Endothelial cell of umbilical vein (primary cell): ENCODE data around the gene GALNT10. TPM values are rescaled to one million over a fixed set of nuclear protein-coding genes. Genes with fewer than 3 reads are reported as not detected.

ENCODE experiments used
- BruUV-seq: library from RNA; stranded (reverse); fragments of 400-500 nt; replicated peaks from 2 replicates; lab custom pipeline; 2021; lab: Mats Ljungman, UMichigan
- CTCF ChIA-PET: fragments of 300-600, 350-600 bp; sonication (Branson Sonifier 250); formaldehyde crosslinking; loops from one replicate; lab custom pipeline; 2021; ENCODE audit warnings: antibody characterized with exemption, inconsistent platforms; lab: Charles Lee
- POLR2A ChIA-PET: fragments of 300-600, 350-600 bp; sonication (Branson Sonifier 250); formaldehyde crosslinking; loops from one replicate; lab custom pipeline; 2021; ENCODE audit warnings: antibody characterized with exemption, inconsistent platforms; lab: Charles Lee
- DNase-seq: peaks from one replicate; pipeline ENCODE4 v3.0.0-alpha.2; 2011; ENCODE audit warnings: low read depth, low spot score
- FAIRE-seq: peaks from 2 replicates; lab custom pipeline; 2011; peaks lifted over from hg19 to GRCh38; lab: Jason Lieb, UNC
- H2AFZ ChIP-seq: 2 replicates; pipeline ENCODE4 v1.6.0; 2012; ENCODE audit warnings: low read depth, low read length, control low read depth, inconsistent platforms
- H3K27ac ChIP-seq: 2 replicates; pipeline ENCODE4 v1.5.1; 2011; ENCODE audit warnings: low read depth, mild to moderate bottlenecking, control low read depth, low read length, moderate library complexity; ENCODE audit not compliant: insufficient read depth
- H3K27me3 ChIP-seq, 2 experiments: 2 replicates each; pipeline versions ENCODE4 v1.6.0 to v1.6.1; 2011; ENCODE audit warnings: low read length in 2 of 2, mixed read lengths in 1 of 2; ENCODE audit not compliant: control insufficient read depth in 2 of 2, insufficient read depth in 2 of 2
- H3K36me3 ChIP-seq, 2 experiments: 2 replicates in 1 of 2; 3 replicates in 1 of 2; pipeline ENCODE4 v1.5.1; 2011; ENCODE audit warnings: low read length in 2 of 2, mild to moderate bottlenecking in 1 of 2, moderate library complexity in 1 of 2; ENCODE audit not compliant: control insufficient read depth in 2 of 2, insufficient read depth in 2 of 2; ENCODE audit errors: extremely low read depth in 1 of 2
- H3K4me1 ChIP-seq: 3 replicates; pipeline ENCODE4 v1.5.1; 2011; ENCODE audit warnings: mild to moderate bottlenecking, low read length; ENCODE audit not compliant: control insufficient read depth, insufficient read depth; ENCODE audit errors: extremely low read depth
- H3K4me2 ChIP-seq: 2 replicates; pipeline ENCODE4 v1.6.1; 2011; ENCODE audit warnings: low read length, control low read depth, mixed read lengths; ENCODE audit not compliant: insufficient read depth
- H3K4me3 ChIP-seq, 3 experiments: fragments of 200-600 bp in 1 of 3; sonication (generic), shearing (Covaris generic) in 1 of 3; replicated peaks in 1 of 3; 2 replicates each; pipeline ENCODE4 v1.5.1; 2011 to 2016; ENCODE audit warnings: control low read depth in 3 of 3, low read length in 3 of 3, mild to moderate bottlenecking in 2 of 3, inconsistent platforms in 1 of 3, low read depth in 1 of 3, moderate library complexity in 1 of 3; ENCODE audit not compliant: insufficient read depth in 1 of 3
- H3K79me2 ChIP-seq: 2 replicates; pipeline ENCODE4 v1.6.0; 2012; ENCODE audit warnings: low read length, inconsistent platforms; ENCODE audit not compliant: control insufficient read depth, insufficient read depth
- H3K9ac ChIP-seq: replicated peaks from 2 replicates; pipeline ENCODE3; 2011; ENCODE audit warnings: low read length, control low read depth; ENCODE audit not compliant: insufficient read depth; ENCODE audit errors: extremely low read depth
- H3K9me1 ChIP-seq: replicated peaks from 3 replicates; pipeline ENCODE4 v1.6.0; 2011; ENCODE audit warnings: mild to moderate bottlenecking, low read length; ENCODE audit not compliant: control insufficient read depth, insufficient read depth; ENCODE audit errors: extremely low read depth
- H3K9me3 ChIP-seq: replicated peaks from 2 replicates; pipeline ENCODE4 v1.5.1; 2012; ENCODE audit warnings: low read length, inconsistent platforms; ENCODE audit not compliant: control insufficient read depth, insufficient read depth
- H4K20me1 ChIP-seq: replicated peaks from 2 replicates; pipeline ENCODE3; 2011; ENCODE audit warnings: mild to moderate bottlenecking, low read length; ENCODE audit not compliant: control insufficient read depth, insufficient read depth; ENCODE audit errors: extremely low read depth
- CTCF ChIP-seq, 2 donors: IDR thresholded peaks; 1 replicate in 1 of 2; 2 replicates in 1 of 2; pipeline ENCODE4 v1.5.1; 2011; ENCODE audit warnings: low read length in 2 of 2, mild to moderate bottlenecking in 2 of 2, moderate library complexity in 2 of 2, control low read depth in 1 of 2, inconsistent platforms in 1 of 2, low read depth in 1 of 2; ENCODE audit not compliant: insufficient read depth in 1 of 2; ENCODE audit errors: extremely low read depth in 1 of 2
- FOS ChIP-seq: IDR thresholded peaks from 2 replicates; pipeline ENCODE4 v1.6.1; 2011; ENCODE audit warnings: mild to moderate bottlenecking, low read length, moderate library complexity, borderline replicate concordance; ENCODE audit not compliant: insufficient read depth
- JUN ChIP-seq: IDR thresholded peaks from 2 replicates; pipeline ENCODE4 v1.6.1; 2011; ENCODE audit warnings: borderline replicate concordance, low read depth; ENCODE audit not compliant: insufficient read length, insufficient read depth
- MYC ChIP-seq: IDR thresholded peaks from one replicate; pipeline ENCODE4 v1.6.1; 2011; ENCODE audit warnings: mild to moderate bottlenecking, low read depth, low read length
- POLR2A ChIP-seq: IDR thresholded peaks from 2 replicates; pipeline ENCODE4 v1.6.1; 2012; ENCODE audit warnings: low read depth, mild to moderate bottlenecking, control low read depth, low read length
- POLR2AphosphoS5 ChIP-seq: IDR thresholded peaks from 2 replicates; pipeline ENCODE4 v1.6.1; 2012; ENCODE audit warnings: low read depth, mild to moderate bottlenecking, control low read depth, low read length, moderate library complexity; ENCODE audit not compliant: insufficient read depth
- dilution Hi-C: fragments of 300-500 bp; cut with MboI; formaldehyde crosslinking; loops from one replicate; pipeline ENCODE4 v1.15.0; 2019; ENCODE audit warnings: low sequenced_read_pairs; ENCODE audit not compliant: extremely low pct_ligation_motif_present
- intact Hi-C: fragments of 100-400 bp; cut with micrococcal nuclease; formaldehyde crosslinking; loops from one replicate; pipeline ENCODE4 v1.10.0; 2022
- polyA plus RNA-seq, 4 experiments: library from polyadenylated mRNA; depleted of rRNA in 3 of 4; stranded (reverse) in 3 of 4; unstranded in 1 of 4; fragments of >200 nt; gene quantifications; 2 replicates each; pipeline versions ENCODE4 v1.2.1 to v1.2.3, GENCODE V29; 2011 to 2012; ENCODE audit warnings: missing spikeins in 1 of 4
- total RNA-seq: library from RNA; stranded (reverse); gene quantifications from 2 replicates; pipeline ENCODE4 v1.2.3, GENCODE V29; 2021
- TF ChIP-seq, protein P1 (sequence below): IDR thresholded peaks from 2 replicates; pipeline ENCODE4 v1.6.1; 2011; ENCODE audit not compliant: insufficient read depth, insufficient read length

GALNT10 gene
- total and polyA plus RNA-seq, 2 donors (not counting 3 experiments of a cell fraction or from before 2014, with no cell fraction given), result 70.2 to 77.6 TPM

DNA sequence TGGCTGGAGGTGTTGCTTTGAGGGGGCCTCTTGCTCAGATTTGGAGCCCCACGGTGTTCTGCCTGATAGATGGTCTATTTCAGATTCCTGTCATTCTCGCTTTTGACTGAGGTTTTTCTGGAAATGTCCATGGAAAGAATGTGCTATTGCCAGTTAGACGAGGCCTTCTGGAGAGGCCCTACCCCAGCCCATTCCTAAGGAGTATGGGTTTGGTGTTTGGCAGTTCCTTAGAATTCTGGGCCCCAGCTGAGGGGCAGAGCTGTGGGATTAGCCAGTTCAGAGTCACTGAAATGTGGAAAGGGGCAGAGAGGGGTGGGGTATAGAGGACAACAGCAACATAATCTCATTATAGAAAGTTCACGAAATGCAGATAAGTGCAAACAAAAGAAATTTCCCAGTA is 50.5 kb downstream of the GALNT10 start:
- ChIA-PET POLR2A (no interaction called here), CTCF (no interaction called here)
- dilution Hi-C loops (no loop called here), intact Hi-C loops (no loop called here)
- no peak overlapping the region for H3K27ac ChIP-seq
- BruUV-seq, result no TSS peak
- H3K4me1 ChIP-seq, result peaks cover 15% of the 10 kb centered on the region
- peaks cover 3% of the 10 kb centered on the region for H3K79me2 ChIP-seq
- H3K9me1 ChIP-seq, result no peaks in the 10 kb centered on the region
- H2AFZ ChIP-seq, result no peak overlapping the region
- DNase-seq (no peak), FAIRE-seq (no peak)
- H3K27me3 ChIP-seq, result no peaks in the 10 kb centered on the region
- H3K9ac ChIP-seq, result no peak overlapping the region
- no peak overlapping the region for H3K4me3 ChIP-seq
- no peak overlapping the region for H3K4me2 ChIP-seq
- TF ChIP-seq POLR2AphosphoS5, result no peak
- no peak for TF ChIP-seq FOS
- TF ChIP-seq JUN, result no peak
- no peak for TF ChIP-seq POLR2A
- TF ChIP-seq CTCF (IDR thresholded peaks at IDR 0.05; ENCODE audit: extremely low read depth in 1 of 2, insufficient read depth in 1 of 2, low read depth in 1 of 2, low read length in 2 of 2), result no peak
- TF ChIP-seq, protein P1, sequence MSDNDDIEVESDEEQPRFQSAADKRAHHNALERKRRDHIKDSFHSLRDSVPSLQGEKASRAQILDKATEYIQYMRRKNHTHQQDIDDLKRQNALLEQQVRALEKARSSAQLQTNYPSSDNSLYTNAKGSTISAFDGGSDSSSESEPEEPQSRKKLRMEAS, result no peak
- TF ChIP-seq MYC, result no peak
- H3K9me3 ChIP-seq, result no peaks in the 10 kb centered on the region
- no peaks in the 10 kb centered on the region for H4K20me1 ChIP-seq
- H3K36me3 ChIP-seq, result no peaks in the 10 kb centered on the region
